NCI-H82 treated with DMSO at 0.1 percent for 48 hours (cell line): ENCODE data around the gene SLC16A9.

ENCODE experiments used
- DNase-seq: peaks from one replicate; lab custom pipeline; 2025; ENCODE audit not compliant: unreplicated experiment; lab: John Stamatoyannopoulos, UW

SLC16A9 gene

GRCh38 chr10:59631237-59631636, 78.4 kb downstream of the SLC16A9 start:
- no peak for DNase-seq

GRCh38 chr10:59628965-59629364, 80.7 kb downstream of the SLC16A9 start:
- DNase-seq: no peak

- DNase-seq: no peak
Observed at GRCh38 chr10:59628456-59628855, 81.2 kb downstream of the SLC16A9 start.

GRCh38 chr10:59627366-59628018, 82.2 kb downstream of the SLC16A9 start:
- no peak for DNase-seq

GRCh38 chr10:59626523-59626869, 83.2 kb downstream of the SLC16A9 start:
- no peak for DNase-seq

GRCh38 chr10:59625721-59626522, 83.7 kb downstream of the SLC16A9 start:
- DNase-seq: peak; percentile 92

GRCh38 chr10:59624951-59625350, 84.7 kb downstream of the SLC16A9 start:
- no peak for DNase-seq

- DNase-seq: no peak
Observed at GRCh38 chr10:59624136-59624535, 85.5 kb downstream of the SLC16A9 start.

- DNase-seq: no peak
Observed at GRCh38 chr10:59623133-59624121, 86.2 kb downstream of the SLC16A9 start.

- peak; percentile 40 for DNase-seq
Observed at GRCh38 chr10:59622320-59623132, 87.1 kb downstream of the SLC16A9 start.

- DNase-seq: no peak
Observed at GRCh38 chr10:59621771-59622170, 87.9 kb downstream of the SLC16A9 start.

- DNase-seq: no peak
Observed at GRCh38 chr10:59618666-59619065, 91.0 kb downstream of the SLC16A9 start.

GRCh38 chr10:59617996-59618395, 91.7 kb downstream of the SLC16A9 start:
- DNase-seq: no peak

GRCh38 chr10:59611048-59611447, 98.6 kb downstream of the SLC16A9 start:
- DNase-seq: no peak

- no peak for DNase-seq
Observed at GRCh38 chr10:59607970-59608369, 101.7 kb downstream of the SLC16A9 start.

GRCh38 chr10:59606551-59606961, 103.1 kb downstream of the SLC16A9 start:
- no peak for DNase-seq

GRCh38 chr10:59601985-59602384, 107.7 kb downstream of the SLC16A9 start:
- no peak for DNase-seq
